H1 (cell line): Measurements from ENCODE around the gene B3GALNT1. TPM values are rescaled to one million over a fixed set of nuclear protein-coding genes. Genes with fewer than 3 reads are reported as not detected.

Experiments
- CBX5 ChIP-seq: fragments of 300-800, 300-1000 bp; sonication (generic); IDR thresholded peaks from 2 replicates; pipeline ENCODE4 v1.7.1; 2016; ENCODE audit warnings: antibody characterized with exemption, low read length, low read depth
- FOSL1 ChIP-seq: IDR thresholded peaks from 2 replicates; pipeline ENCODE4 v1.6.1; 2011; ENCODE audit warnings: mild to moderate bottlenecking, low read depth, low read length, moderate library complexity; ENCODE audit not compliant: insufficient read depth
- GABPA ChIP-seq: IDR thresholded peaks from 2 replicates; pipeline ENCODE4 v1.6.1; 2011; ENCODE audit warnings: mild to moderate bottlenecking, low read length, moderate library complexity, borderline replicate concordance; ENCODE audit not compliant: insufficient read depth
- SP2 ChIP-seq: IDR thresholded peaks from 2 replicates; pipeline ENCODE4 v1.6.1; 2012; ENCODE audit warnings: mild to moderate bottlenecking, low read length, inconsistent platforms
- polyA plus RNA-seq, 7 experiments: library from polyadenylated mRNA; depleted of rRNA in 3 of 7; stranded (reverse) in 5 of 7; unstranded in 2 of 7; fragments of >200 nt in 5 of 7; fragments of 200-250 nt in 2 of 7; gene quantifications; 1 replicate in 5 of 7; 2 replicates in 1 of 7; 4 replicates in 1 of 7; pipeline versions ENCODE4 v1.2.1 to v1.2.3, GENCODE V29; 2011 to 2013; ENCODE audit warnings: missing spikeins in 2 of 7, mixed read lengths in 2 of 7
- total RNA-seq: library from RNA; stranded (reverse); fragmentation: NEBNext Ultra II Directional; extraction: Animal tissue kit (Norgen Biotek cat#: 25700); gene quantifications from 2 replicates; pipeline ENCODE4 v1.2.1, GENCODE V29; 2021
- TF ChIP-seq, protein P1 (sequence below): fragments of 300-600 bp; sonication (generic); IDR thresholded peaks from 2 replicates; pipeline ENCODE4 v1.7.1; 2012; ENCODE audit warnings: low read length, moderate library complexity, mild to moderate bottlenecking, inconsistent platforms; ENCODE audit not compliant: insufficient replicate concordance
- TF ChIP-seq, protein P2 (sequence below), 3 experiments: IDR thresholded peaks; 1 replicate in 2 of 3; 2 replicates in 1 of 3; pipeline versions ENCODE4 v1.5.1 to v1.6.1; 2011; ENCODE audit warnings: low read length in 3 of 3, mild to moderate bottlenecking in 3 of 3, inconsistent platforms in 2 of 3, low read depth in 1 of 3, moderate library complexity in 1 of 3; ENCODE audit not compliant: insufficient read depth in 1 of 3; ENCODE audit errors: control extremely low read depth in 1 of 3
- TF ChIP-seq, protein P3 (sequence below): IDR thresholded peaks from 2 replicates; pipeline ENCODE4 v1.6.1; 2011; ENCODE audit warnings: low read depth, mild to moderate bottlenecking, low read length; ENCODE audit not compliant: insufficient read depth

B3GALNT1 gene
- total and polyA plus RNA-seq, 2 of the 8 experiments (the other 6 are each of a cell fraction or from before 2014, with no cell fraction given), result 5.0 to 8.1 TPM

DNA sequence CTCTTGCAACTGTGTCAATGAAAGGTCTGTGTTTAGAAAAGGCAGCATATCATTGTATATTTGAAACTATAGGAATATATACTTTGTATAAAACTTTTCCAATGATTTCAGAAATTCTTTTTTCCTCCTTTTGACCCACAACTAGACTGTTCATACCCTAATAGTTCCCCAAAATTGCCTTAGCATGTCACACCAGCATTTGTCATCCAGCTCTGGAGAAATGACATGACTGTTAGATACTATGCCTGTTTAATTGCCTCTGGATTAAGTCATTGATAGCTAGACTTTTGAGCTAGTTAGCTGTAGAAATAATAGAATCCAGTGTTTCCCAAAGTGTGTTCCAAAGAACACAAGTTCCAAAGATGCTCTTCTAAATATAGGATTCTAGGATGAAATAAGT is 32.4 kb downstream of the B3GALNT1 start (continued):
- TF ChIP-seq, protein P1, sequence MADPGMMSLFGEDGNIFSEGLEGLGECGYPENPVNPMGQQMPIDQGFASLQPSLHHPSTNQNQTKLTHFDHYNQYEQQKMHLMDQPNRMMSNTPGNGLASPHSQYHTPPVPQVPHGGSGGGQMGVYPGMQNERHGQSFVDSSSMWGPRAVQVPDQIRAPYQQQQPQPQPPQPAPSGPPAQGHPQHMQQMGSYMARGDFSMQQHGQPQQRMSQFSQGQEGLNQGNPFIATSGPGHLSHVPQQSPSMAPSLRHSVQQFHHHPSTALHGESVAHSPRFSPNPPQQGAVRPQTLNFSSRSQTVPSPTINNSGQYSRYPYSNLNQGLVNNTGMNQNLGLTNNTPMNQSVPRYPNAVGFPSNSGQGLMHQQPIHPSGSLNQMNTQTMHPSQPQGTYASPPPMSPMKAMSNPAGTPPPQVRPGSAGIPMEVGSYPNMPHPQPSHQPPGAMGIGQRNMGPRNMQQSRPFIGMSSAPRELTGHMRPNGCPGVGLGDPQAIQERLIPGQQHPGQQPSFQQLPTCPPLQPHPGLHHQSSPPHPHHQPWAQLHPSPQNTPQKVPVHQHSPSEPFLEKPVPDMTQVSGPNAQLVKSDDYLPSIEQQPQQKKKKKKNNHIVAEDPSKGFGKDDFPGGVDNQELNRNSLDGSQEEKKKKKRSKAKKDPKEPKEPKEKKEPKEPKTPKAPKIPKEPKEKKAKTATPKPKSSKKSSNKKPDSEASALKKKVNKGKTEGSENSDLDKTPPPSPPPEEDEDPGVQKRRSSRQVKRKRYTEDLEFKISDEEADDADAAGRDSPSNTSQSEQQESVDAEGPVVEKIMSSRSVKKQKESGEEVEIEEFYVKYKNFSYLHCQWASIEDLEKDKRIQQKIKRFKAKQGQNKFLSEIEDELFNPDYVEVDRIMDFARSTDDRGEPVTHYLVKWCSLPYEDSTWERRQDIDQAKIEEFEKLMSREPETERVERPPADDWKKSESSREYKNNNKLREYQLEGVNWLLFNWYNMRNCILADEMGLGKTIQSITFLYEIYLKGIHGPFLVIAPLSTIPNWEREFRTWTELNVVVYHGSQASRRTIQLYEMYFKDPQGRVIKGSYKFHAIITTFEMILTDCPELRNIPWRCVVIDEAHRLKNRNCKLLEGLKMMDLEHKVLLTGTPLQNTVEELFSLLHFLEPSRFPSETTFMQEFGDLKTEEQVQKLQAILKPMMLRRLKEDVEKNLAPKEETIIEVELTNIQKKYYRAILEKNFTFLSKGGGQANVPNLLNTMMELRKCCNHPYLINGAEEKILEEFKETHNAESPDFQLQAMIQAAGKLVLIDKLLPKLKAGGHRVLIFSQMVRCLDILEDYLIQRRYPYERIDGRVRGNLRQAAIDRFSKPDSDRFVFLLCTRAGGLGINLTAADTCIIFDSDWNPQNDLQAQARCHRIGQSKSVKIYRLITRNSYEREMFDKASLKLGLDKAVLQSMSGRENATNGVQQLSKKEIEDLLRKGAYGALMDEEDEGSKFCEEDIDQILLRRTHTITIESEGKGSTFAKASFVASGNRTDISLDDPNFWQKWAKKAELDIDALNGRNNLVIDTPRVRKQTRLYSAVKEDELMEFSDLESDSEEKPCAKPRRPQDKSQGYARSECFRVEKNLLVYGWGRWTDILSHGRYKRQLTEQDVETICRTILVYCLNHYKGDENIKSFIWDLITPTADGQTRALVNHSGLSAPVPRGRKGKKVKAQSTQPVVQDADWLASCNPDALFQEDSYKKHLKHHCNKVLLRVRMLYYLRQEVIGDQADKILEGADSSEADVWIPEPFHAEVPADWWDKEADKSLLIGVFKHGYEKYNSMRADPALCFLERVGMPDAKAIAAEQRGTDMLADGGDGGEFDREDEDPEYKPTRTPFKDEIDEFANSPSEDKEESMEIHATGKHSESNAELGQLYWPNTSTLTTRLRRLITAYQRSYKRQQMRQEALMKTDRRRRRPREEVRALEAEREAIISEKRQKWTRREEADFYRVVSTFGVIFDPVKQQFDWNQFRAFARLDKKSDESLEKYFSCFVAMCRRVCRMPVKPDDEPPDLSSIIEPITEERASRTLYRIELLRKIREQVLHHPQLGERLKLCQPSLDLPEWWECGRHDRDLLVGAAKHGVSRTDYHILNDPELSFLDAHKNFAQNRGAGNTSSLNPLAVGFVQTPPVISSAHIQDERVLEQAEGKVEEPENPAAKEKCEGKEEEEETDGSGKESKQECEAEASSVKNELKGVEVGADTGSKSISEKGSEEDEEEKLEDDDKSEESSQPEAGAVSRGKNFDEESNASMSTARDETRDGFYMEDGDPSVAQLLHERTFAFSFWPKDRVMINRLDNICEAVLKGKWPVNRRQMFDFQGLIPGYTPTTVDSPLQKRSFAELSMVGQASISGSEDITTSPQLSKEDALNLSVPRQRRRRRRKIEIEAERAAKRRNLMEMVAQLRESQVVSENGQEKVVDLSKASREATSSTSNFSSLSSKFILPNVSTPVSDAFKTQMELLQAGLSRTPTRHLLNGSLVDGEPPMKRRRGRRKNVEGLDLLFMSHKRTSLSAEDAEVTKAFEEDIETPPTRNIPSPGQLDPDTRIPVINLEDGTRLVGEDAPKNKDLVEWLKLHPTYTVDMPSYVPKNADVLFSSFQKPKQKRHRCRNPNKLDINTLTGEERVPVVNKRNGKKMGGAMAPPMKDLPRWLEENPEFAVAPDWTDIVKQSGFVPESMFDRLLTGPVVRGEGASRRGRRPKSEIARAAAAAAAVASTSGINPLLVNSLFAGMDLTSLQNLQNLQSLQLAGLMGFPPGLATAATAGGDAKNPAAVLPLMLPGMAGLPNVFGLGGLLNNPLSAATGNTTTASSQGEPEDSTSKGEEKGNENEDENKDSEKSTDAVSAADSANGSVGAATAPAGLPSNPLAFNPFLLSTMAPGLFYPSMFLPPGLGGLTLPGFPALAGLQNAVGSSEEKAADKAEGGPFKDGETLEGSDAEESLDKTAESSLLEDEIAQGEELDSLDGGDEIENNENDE, result no peak
- TF ChIP-seq FOSL1 (no peak), GABPA (no peak), SP2 (no peak), CBX5 (no peak)
- TF ChIP-seq, protein P2, sequence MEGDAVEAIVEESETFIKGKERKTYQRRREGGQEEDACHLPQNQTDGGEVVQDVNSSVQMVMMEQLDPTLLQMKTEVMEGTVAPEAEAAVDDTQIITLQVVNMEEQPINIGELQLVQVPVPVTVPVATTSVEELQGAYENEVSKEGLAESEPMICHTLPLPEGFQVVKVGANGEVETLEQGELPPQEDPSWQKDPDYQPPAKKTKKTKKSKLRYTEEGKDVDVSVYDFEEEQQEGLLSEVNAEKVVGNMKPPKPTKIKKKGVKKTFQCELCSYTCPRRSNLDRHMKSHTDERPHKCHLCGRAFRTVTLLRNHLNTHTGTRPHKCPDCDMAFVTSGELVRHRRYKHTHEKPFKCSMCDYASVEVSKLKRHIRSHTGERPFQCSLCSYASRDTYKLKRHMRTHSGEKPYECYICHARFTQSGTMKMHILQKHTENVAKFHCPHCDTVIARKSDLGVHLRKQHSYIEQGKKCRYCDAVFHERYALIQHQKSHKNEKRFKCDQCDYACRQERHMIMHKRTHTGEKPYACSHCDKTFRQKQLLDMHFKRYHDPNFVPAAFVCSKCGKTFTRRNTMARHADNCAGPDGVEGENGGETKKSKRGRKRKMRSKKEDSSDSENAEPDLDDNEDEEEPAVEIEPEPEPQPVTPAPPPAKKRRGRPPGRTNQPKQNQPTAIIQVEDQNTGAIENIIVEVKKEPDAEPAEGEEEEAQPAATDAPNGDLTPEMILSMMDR (IDR thresholded peaks at IDR 0.05; ENCODE audit: control extremely low read depth in 1 of 3, insufficient read depth in 1 of 3, low read depth in 1 of 3, low read length in 3 of 3), result no peak
- TF ChIP-seq, protein P3, sequence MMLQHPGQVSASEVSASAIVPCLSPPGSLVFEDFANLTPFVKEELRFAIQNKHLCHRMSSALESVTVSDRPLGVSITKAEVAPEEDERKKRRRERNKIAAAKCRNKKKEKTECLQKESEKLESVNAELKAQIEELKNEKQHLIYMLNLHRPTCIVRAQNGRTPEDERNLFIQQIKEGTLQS, result no peak
- TF ChIP-seq, all 59 proteins: peak for 0
